Hepatocyte (in vitro differentiated cells): ENCODE data around the gene AS3MT. TPM values are rescaled to one million over a fixed set of nuclear protein-coding genes. Genes with fewer than 3 reads are reported as not detected.

ENCODE experiments used
- DNase-seq: peaks from one replicate; pipeline ENCODE4 v3.0.0-alpha.2; 2016; ENCODE audit warnings: low spot score
- H2AFZ ChIP-seq: fragments of 200-600 bp; sonication (generic); 2 replicates; pipeline ENCODE4 v1.6.0; 2016; ENCODE audit warnings: antibody characterized with exemption, mild to moderate bottlenecking
- H3K27ac ChIP-seq: fragments of 200-600 bp; sonication (generic); 2 replicates; pipeline ENCODE4 v1.5.1; 2016; ENCODE audit warnings: mild to moderate bottlenecking
- H3K27me3 ChIP-seq: fragments of 200-600 bp; sonication (generic); 2 replicates; pipeline ENCODE4 v1.6.1; 2016
- H3K36me3 ChIP-seq: fragments of 200-600 bp; sonication (generic); replicated peaks from 2 replicates; pipeline ENCODE4 v1.5.1; 2016; ENCODE audit warnings: low read depth; ENCODE audit not compliant: insufficient read depth
- H3K4me1 ChIP-seq: fragments of 200-600 bp; sonication (generic); 2 replicates; pipeline ENCODE4 v1.5.1; 2016; ENCODE audit warnings: mild to moderate bottlenecking, moderate library complexity; ENCODE audit not compliant: insufficient read depth
- H3K4me2 ChIP-seq: fragments of 200-600 bp; sonication (generic); 2 replicates; pipeline ENCODE4 v1.6.0; 2016
- H3K4me3 ChIP-seq: fragments of 200-600 bp; sonication (generic); 2 replicates; pipeline ENCODE4 v1.5.1; 2016; ENCODE audit warnings: mild to moderate bottlenecking
- H3K79me2 ChIP-seq: fragments of 200-600 bp; sonication (generic); 2 replicates; pipeline ENCODE4 v1.6.0; 2017; ENCODE audit warnings: mild to moderate bottlenecking
- H3K9me2 ChIP-seq: fragments of 200-600 bp; sonication (generic); replicated peaks from 2 replicates; pipeline ENCODE4 v1.6.0; 2017; ENCODE audit warnings: mild to moderate bottlenecking; ENCODE audit not compliant: insufficient read depth
- H3K9me3 ChIP-seq: fragments of 200-600 bp; sonication (generic); 2 replicates; pipeline ENCODE4 v1.5.1; 2016; ENCODE audit warnings: low read depth, mild to moderate bottlenecking
- H4K20me1 ChIP-seq: fragments of 200-600 bp; sonication (generic); 2 replicates; pipeline ENCODE4 v1.6.0; 2016; ENCODE audit warnings: mild to moderate bottlenecking; ENCODE audit not compliant: insufficient read depth, poor library complexity, severe bottlenecking
- EZH2 ChIP-seq: fragments of 200-600 bp; sonication (generic); IDR thresholded peaks from 2 replicates; pipeline ENCODE4 v1.6.1; 2016; ENCODE audit warnings: antibody characterized with exemption, mild to moderate bottlenecking, borderline replicate concordance
- EZH2phosphoT487 ChIP-seq: fragments of 200-600 bp; sonication (generic); IDR thresholded peaks from one replicate; pipeline ENCODE4 v1.6.1; 2018; ENCODE audit warnings: antibody characterized with exemption, mild to moderate bottlenecking, low read depth, moderate library complexity; ENCODE audit not compliant: unreplicated experiment, severe bottlenecking
- WGBS: methylation state at CpG from one replicate; pipeline ENCODE4 v1.1.6; 2016; ENCODE audit warnings: low lambda C conversion rate; ENCODE audit errors: missing lambda C conversion rate; 5-methylcytosine and 5-hydroxymethylcytosine counted together
- polyA plus RNA-seq: library from polyadenylated mRNA; unstranded; fragments of >200 nt; fragmentation: Nextera tagmentation; extraction: Ambion mirVana; gene quantifications from 2 replicates; pipeline ENCODE4 v1.2.1, GENCODE V29; 2016
- total RNA-seq: library from RNA; depleted of rRNA; stranded (reverse); fragments of >200 nt; gene quantifications from 2 replicates; pipeline ENCODE4 v1.2.3, GENCODE V29; 2014
- TF ChIP-seq, protein P1 (sequence below): fragments of 200-600 bp; sonication (generic); IDR thresholded peaks from 2 replicates; pipeline ENCODE4 v1.5.1; 2016; ENCODE audit warnings: antibody characterized with exemption, mild to moderate bottlenecking; ENCODE audit not compliant: poor library complexity

AS3MT gene
- total and polyA plus RNA-seq, 2 experiments from 2014 or later, result 3.8 to 9.0 TPM

DNA sequence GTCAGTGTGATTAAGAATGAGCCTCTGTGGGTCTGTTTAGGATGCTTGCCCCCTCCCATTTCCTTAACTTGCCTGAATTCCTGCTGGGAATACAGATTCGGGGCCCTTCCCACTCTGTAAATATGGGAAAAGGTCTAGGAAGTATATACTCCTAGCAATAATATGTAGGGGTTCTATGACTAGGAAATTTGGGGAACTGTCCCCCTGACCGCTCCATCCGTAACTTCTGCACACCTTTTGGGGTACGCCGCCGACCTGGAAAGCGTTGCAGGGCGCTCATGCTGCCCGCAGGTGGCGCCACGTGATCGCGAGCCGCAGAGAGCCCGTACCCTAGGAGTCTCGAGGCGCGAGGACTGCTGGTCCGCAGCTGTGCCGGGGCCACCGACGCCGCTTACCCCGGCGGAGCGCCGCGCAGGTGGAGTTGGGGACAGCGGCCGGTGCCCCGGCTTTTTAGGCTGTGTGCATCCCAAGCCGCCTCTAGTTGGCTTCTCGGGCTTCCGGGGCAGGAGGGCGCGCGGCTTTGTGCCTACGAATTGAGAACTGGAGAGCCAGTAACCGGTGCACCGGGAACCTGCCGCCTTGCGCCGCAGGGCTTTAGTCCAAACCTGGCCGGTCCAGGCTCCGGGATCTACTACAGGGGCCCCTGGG, 48.2 kb downstream of the AS3MT start:
- peak; percentile 92 for DNase-seq
- peaks cover 29% of the 10 kb centered on the region for H3K79me2 ChIP-seq
- H4K20me1 ChIP-seq, result peaks cover 5% of the 10 kb centered on the region
- no peaks in the 10 kb centered on the region for H3K36me3 ChIP-seq
- H3K4me1 ChIP-seq, result peaks cover 18% of the 10 kb centered on the region
- no peaks in the 10 kb centered on the region for H3K27me3 ChIP-seq
- H3K9me2 ChIP-seq, result no peaks in the 10 kb centered on the region
- H3K4me2 ChIP-seq, result peak overlapping the region; percentile 93
- H3K27ac ChIP-seq, result peak overlapping the region; percentile 84
- TF ChIP-seq, protein P1, sequence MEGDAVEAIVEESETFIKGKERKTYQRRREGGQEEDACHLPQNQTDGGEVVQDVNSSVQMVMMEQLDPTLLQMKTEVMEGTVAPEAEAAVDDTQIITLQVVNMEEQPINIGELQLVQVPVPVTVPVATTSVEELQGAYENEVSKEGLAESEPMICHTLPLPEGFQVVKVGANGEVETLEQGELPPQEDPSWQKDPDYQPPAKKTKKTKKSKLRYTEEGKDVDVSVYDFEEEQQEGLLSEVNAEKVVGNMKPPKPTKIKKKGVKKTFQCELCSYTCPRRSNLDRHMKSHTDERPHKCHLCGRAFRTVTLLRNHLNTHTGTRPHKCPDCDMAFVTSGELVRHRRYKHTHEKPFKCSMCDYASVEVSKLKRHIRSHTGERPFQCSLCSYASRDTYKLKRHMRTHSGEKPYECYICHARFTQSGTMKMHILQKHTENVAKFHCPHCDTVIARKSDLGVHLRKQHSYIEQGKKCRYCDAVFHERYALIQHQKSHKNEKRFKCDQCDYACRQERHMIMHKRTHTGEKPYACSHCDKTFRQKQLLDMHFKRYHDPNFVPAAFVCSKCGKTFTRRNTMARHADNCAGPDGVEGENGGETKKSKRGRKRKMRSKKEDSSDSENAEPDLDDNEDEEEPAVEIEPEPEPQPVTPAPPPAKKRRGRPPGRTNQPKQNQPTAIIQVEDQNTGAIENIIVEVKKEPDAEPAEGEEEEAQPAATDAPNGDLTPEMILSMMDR, result peak; percentile 100
- TF ChIP-seq EZH2phosphoT487, result no peak
- under 1% methylated on average over 45 of the region's 45 CpGs for WGBS
- peak overlapping the region; percentile 53 for H3K4me3 ChIP-seq
- H2AFZ ChIP-seq, result peak overlapping the region; percentile 47
- H3K9me3 ChIP-seq, result no peaks in the 10 kb centered on the region

GRCh38 chr10:102917962-102918816, 48.9 kb downstream of the AS3MT start, which contains the start of gene CNNM2:
Gene CNNM2 (plus strand): TSS chr10:102918294. CDS start chr10:102918481, 187 bp downstream.
- Histone ChIP-seq H2AFZ (peak within 1 kb of the TSS; percentile 79), H3K27me3 (no peaks in the 10 kb centered on the region), H3K36me3 (no peaks in the 10 kb centered on the region), H3K9me2 (no peaks in the 10 kb centered on the region), H3K4me2 (peak within 1 kb of the TSS; percentile 93), H3K4me1 (peaks cover 18% of the 10 kb centered on the region), H3K79me2 (peaks cover 37% of the 10 kb centered on the region), H3K9me3 (no peaks in the 10 kb centered on the region), H4K20me1 (peaks cover 7% of the 10 kb centered on the region), H3K4me3 (peak within 1 kb of the TSS; percentile 85), H3K27ac (peak within 1 kb of the TSS; percentile 84)
- TF ChIP-seq EZH2, result no peak
- TF ChIP-seq, protein P1, result peak; percentile 11
- peak; percentile 100 for DNase-seq
- WGBS, result under 1% methylated on average over 68 of the region's 80 CpGs

GRCh38 chr10:102918817-102919245, 49.6 kb downstream of the AS3MT start:
- DNase-seq, result peak; percentile 34
- 1% methylated on average over 42 of the region's 49 CpGs for WGBS
- Histone ChIP-seq H3K79me2 (peaks cover 43% of the 10 kb centered on the region), H3K4me1 (peaks cover 18% of the 10 kb centered on the region), H3K9me3 (no peaks in the 10 kb centered on the region), H3K9me2 (no peaks in the 10 kb centered on the region), H3K27me3 (no peaks in the 10 kb centered on the region), H4K20me1 (peaks cover 10% of the 10 kb centered on the region), H3K36me3 (no peaks in the 10 kb centered on the region), H2AFZ (peak overlapping the region; percentile 79), H3K27ac (peak overlapping the region; percentile 73), H3K4me2 (peak overlapping the region; percentile 92), H3K4me3 (peak overlapping the region; percentile 85)
- TF ChIP-seq EZH2phosphoT487 (no peak), EZH2 (no peak)
- TF ChIP-seq, protein P1, result no peak
